GM12892 (cell line): ENCODE data around the gene HK3.

Experiments
- POLR2A ChIP-seq: IDR thresholded peaks from 2 replicates; pipeline ENCODE4 v1.6.1; 2011; ENCODE audit warnings: low read depth, low read length, control low read depth
- POLR2AphosphoS5 ChIP-seq: IDR thresholded peaks from 2 replicates; pipeline ENCODE4 v1.6.1; 2011; ENCODE audit warnings: low read depth, low read length, control low read depth
- TAF1 ChIP-seq: IDR thresholded peaks from 2 replicates; pipeline ENCODE4 v1.6.1; 2011; ENCODE audit warnings: low read depth, mild to moderate bottlenecking, control low read depth, low read length, borderline replicate concordance

DNA sequence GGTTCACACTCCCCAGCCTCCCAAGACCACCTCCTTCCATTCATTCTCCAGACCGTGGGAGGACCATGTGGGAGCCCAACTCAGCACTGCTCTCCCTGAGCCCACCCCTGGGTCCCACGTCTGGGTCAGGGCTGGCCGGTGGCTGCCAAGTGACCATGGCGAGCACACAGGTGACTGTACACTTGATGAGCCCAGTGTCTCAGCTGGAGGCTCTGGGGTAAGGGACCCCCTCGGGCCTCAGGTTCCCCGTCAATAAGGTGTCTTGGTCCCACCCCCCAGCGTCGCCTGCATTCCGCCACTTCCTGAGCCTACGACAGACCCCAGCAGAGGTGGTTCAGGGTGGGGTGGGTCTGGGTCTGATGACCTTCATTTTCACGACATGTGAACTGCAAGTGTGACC, 38.8 kb downstream of the HK3 start:
- TF ChIP-seq POLR2A (no peak), POLR2AphosphoS5 (no peak), TAF1 (no peak)
